Ishikawa (cell line): ENCODE data around the gene TSPEAR.

Source experiments
- EP300 ChIP-seq: IDR thresholded peaks from 2 replicates; pipeline ENCODE4 v1.6.1; 2012; ENCODE audit warnings: borderline replicate concordance
- RAD21 ChIP-seq: IDR thresholded peaks from 2 replicates; pipeline ENCODE4 v1.6.1; 2012; ENCODE audit warnings: low read depth
- REST ChIP-seq: IDR thresholded peaks from 2 replicates; pipeline ENCODE4 v1.6.1; 2012; ENCODE audit warnings: low read depth, mild to moderate bottlenecking
- TAF1 ChIP-seq: IDR thresholded peaks from 2 replicates; pipeline ENCODE4 v1.6.1; 2012; ENCODE audit warnings: low read depth, mild to moderate bottlenecking
- ZBTB7A ChIP-seq: IDR thresholded peaks from 2 replicates; pipeline ENCODE4 v1.6.1; 2012; ENCODE audit warnings: low read depth
- TF ChIP-seq, protein P1 (sequence below): IDR thresholded peaks from 2 replicates; pipeline ENCODE4 v1.6.1; 2012

GRCh38 chr21:44585892-44586291, 125.5 kb downstream of the TSPEAR start:
- TF ChIP-seq, protein P1, sequence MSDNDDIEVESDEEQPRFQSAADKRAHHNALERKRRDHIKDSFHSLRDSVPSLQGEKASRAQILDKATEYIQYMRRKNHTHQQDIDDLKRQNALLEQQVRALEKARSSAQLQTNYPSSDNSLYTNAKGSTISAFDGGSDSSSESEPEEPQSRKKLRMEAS: no peak
- TF ChIP-seq ZBTB7A (no peak), EP300 (no peak), REST (no peak), RAD21 (no peak), TAF1 (no peak)
